Neural progenitor cell (in vitro differentiated cells): ENCODE data around the gene UBR7.

ENCODE experiments used
- EZH2 ChIP-seq: fragments of 200-600 bp; sonication (generic); IDR thresholded peaks from 2 replicates; pipeline ENCODE4 v1.6.1; 2017; ENCODE audit warnings: antibody characterized with exemption, mild to moderate bottlenecking, moderate library complexity
- EZH2phosphoT487 ChIP-seq: fragments of 200-600 bp; sonication (generic); IDR thresholded peaks from 2 replicates; pipeline ENCODE4 v1.6.1; 2017; ENCODE audit warnings: antibody characterized with exemption
- TF ChIP-seq, protein P1 (sequence below): fragments of 200-600 bp; sonication (generic); IDR thresholded peaks from 2 replicates; pipeline ENCODE4 v1.5.1; 2017; ENCODE audit warnings: antibody characterized with exemption, mild to moderate bottlenecking

DNA sequence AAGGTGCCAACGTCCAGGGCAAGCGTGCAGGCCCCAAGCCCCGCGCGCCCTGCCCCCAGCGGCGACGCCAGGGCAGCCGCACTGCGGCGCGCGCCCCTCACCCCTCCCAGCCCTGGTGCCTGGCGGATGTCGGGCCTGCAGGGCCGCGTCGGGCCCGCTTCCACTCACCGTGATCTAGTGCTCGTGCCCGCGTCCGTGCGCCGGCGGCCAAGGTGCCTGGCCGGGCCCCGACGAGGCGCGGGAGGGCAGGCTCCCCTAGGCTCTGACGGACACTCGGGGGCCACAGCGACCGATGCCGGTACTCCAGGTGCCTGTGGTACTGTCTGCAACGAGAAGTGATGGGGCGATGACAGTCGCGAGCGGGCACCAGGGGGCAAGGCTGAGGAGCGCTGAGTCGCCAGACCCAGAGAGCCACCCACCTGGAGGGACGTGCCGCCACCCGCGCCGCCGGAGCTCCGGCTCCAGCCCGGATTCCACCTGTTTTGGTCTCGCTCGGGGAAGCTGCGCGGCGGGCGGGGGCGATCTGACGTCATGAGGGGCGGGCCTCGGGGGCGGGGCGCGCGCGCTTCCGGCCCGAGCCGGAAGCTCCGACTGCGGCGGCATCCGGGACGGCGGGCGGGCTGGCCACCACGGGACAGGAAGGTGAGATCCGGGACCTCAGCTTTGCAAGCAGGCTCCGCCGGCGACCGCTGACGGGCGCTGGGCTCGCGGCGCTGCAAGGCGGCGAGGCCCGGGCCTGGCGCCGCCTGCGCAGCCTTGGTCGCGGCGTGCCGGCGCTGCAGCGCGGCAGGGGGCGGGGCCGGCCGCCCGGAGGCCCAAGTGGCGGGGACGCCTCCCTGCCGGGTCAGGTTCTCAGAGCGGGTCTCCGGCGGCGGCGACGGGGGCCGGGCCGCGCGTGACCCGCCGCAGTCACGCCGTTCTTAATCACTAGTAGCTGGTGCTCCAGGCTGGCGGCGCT lies 22.4 kb upstream of the UBR7 start, which contains the start of the genes LYSET and MOAP1:
- TF ChIP-seq, protein P1, sequence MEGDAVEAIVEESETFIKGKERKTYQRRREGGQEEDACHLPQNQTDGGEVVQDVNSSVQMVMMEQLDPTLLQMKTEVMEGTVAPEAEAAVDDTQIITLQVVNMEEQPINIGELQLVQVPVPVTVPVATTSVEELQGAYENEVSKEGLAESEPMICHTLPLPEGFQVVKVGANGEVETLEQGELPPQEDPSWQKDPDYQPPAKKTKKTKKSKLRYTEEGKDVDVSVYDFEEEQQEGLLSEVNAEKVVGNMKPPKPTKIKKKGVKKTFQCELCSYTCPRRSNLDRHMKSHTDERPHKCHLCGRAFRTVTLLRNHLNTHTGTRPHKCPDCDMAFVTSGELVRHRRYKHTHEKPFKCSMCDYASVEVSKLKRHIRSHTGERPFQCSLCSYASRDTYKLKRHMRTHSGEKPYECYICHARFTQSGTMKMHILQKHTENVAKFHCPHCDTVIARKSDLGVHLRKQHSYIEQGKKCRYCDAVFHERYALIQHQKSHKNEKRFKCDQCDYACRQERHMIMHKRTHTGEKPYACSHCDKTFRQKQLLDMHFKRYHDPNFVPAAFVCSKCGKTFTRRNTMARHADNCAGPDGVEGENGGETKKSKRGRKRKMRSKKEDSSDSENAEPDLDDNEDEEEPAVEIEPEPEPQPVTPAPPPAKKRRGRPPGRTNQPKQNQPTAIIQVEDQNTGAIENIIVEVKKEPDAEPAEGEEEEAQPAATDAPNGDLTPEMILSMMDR, result peak; percentile 55
- TF ChIP-seq EZH2phosphoT487, result no peak
- TF ChIP-seq EZH2, result no peak
